ENCODE data around the gene RAD51B. TPM values are rescaled to one million over a fixed set of nuclear protein-coding genes. Genes with fewer than 3 reads are reported as not detected.

The RAD51B gene
- total RNA-seq, 6 donors from 2014 or later, result 10.6 to 63.9 (median 18.4) TPM

DNA sequence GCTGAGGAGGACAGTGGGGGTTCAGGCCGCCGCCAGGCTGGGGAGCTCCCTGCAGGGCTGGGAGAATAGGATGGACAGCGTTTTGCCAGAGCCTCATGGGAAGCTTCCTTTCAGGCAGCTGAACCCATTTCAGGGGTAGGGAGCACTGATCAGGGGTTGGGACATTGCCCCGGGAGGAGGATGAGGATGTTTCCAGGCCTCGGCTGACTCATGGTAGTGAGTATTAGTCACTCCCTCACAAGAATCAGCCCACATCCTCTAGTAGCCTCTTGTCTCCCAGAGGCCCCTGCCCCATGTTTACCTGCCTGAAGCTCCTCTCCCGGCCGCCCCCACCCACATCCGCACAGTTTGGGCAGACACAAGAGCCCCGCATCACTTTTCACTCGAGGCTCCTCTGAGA is 883.5 kb downstream of the RAD51B start:
- Histone ChIP-seq H3K27ac (no peak overlapping the region), H3K4me1 (peaks cover 0 to 10% (median 5%) of the 10 kb centered on the region in 4 donors), H3K9me3 (no peaks in the 10 kb centered on the region), H3K36me3 (no peaks in the 10 kb centered on the region), H3K27me3 (no peaks in the 10 kb centered on the region), H3K4me3 (no peak overlapping the region)
- ATAC-seq (ENCODE audit: low FRiP score in 2 of 2) (peak in 1 of 2 donors; percentile 82), DNase-seq (peak in 1 of 2 donors; percentile 75)
- TF ChIP-seq POLR2AphosphoS5 (IDR thresholded peaks at IDR 0.05), result no peak
- TF ChIP-seq POLR2A (IDR thresholded peaks at IDR 0.05), result no peak
- 65 to 88% methylated on average over 5 to 9 of the region's 10 CpGs for WGBS, 2 donors

DNA sequence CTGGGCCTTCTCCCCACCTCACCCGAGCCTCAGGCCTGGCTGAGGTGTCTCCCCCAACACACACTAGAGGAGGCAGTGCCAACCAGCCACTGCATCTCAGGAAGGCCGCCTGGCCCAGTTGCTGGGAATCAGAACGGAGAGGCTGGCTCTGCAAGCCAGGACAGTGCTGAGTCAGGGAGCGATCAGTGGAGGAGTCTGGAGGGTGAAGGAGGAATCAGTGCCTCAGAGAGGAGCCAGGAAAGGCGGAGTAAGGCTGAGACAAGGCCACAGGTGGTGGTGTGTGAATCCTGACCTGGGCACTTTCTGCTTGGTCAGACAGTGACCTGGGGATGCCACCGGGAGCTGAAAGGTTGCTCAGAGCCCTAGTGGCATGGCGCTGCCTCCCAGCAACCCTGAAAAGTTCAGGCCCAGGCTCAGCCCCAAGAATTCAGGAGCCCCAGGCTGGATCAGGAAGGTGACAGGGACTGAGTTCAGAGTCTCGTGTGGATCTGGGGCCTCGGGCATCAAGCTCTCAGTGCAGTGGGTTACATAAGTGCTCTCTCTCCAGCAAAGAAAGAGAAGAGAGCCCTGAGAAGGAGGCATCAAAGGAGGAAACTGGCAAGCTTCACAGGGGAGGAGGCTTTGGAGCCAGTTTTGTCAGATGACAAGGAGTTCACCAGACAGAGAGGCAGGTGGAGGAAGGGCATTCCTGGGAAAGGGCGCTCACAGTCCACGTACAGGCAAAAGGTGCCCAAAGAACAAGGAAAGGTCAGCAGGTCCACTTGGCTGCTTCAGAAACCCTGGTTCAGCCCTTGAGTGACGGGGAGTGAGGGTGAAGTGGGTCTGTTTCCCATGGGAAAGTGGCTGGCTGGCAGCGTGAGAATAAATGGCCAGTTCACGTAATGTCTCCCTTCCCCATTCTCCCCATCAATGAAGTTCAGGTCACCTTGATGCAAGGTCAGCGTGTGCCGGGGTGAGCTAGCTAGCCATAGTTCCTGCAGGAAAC is 885.4 kb downstream of the RAD51B start:
- TF ChIP-seq POLR2AphosphoS5 (IDR thresholded peaks at IDR 0.05), result no peak
- TF ChIP-seq EP300 (IDR thresholded peaks at IDR 0.05), result no peak
- TF ChIP-seq, protein P1, sequence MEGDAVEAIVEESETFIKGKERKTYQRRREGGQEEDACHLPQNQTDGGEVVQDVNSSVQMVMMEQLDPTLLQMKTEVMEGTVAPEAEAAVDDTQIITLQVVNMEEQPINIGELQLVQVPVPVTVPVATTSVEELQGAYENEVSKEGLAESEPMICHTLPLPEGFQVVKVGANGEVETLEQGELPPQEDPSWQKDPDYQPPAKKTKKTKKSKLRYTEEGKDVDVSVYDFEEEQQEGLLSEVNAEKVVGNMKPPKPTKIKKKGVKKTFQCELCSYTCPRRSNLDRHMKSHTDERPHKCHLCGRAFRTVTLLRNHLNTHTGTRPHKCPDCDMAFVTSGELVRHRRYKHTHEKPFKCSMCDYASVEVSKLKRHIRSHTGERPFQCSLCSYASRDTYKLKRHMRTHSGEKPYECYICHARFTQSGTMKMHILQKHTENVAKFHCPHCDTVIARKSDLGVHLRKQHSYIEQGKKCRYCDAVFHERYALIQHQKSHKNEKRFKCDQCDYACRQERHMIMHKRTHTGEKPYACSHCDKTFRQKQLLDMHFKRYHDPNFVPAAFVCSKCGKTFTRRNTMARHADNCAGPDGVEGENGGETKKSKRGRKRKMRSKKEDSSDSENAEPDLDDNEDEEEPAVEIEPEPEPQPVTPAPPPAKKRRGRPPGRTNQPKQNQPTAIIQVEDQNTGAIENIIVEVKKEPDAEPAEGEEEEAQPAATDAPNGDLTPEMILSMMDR (IDR thresholded peaks at IDR 0.05), result no peak
- TF ChIP-seq POLR2A (IDR thresholded peaks at IDR 0.05), result no peak
- Histone ChIP-seq H3K27me3 (no peaks in the 10 kb centered on the region), H3K27ac (peak overlapping the region in 1 of 4 donors; percentile 12), H3K36me3 (no peaks in the 10 kb centered on the region), H3K4me3 (no peak overlapping the region), H3K9me3 (no peaks in the 10 kb centered on the region), H3K4me1 (peaks cover 0 to 10% (median 5%) of the 10 kb centered on the region in 4 donors)
- 87 to 88% methylated on average over 15 to 16 of the region's 16 CpGs for WGBS, 2 donors
- no peak for DNase-seq
- ATAC-seq (ENCODE audit: low FRiP score in 2 of 2), result no peak

DNA sequence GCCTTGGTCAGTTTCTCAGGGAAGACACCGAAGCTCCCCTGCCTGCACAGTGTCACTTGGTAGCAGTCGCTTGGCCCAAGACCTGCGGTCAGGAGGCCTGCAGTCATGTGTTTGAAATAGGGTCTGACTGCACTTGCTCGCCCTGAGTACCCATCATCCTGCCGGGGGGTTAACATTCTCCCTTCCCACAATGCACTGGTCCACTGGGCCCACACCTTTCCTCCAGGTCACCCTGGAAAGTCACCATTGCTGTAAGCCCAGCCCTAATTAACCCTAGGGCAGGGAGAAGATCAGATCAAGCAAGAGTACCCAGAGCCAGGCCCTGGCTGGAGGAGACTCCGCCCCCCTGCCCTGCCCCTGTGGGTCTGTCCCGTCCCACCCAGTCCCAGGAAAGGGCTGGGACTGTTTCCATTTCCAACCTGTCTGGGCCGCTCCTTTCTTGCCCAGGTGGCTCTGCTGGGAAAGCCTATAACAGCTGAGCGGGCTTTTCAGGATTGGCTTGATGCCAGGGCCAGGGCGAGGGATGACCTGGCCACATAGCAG is 886.2 kb downstream of the RAD51B start:
- WGBS, 2 donors, result 84 to 94% methylated on average over 6 to 10 of the region's 10 CpGs

DNA sequence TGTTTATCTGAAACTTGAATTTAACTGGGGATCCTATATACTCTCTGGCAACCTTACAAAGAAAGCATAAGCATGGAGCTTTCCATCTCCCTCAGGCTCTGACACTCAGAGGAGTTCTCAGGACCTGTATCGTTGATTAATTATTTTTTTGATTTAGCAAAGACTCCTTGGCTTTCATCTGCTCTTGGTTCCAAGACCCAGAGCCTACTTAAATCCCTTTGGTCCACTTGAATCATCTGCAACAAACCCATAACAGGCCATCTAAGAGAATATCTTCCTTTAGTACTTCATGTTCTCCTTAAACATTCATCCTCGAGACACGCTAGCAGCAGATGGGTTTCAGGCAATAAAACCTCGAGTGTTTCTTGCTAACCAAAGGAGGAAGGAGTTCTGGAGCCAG is 887.9 kb downstream of the RAD51B start:
- Histone ChIP-seq H3K9me3 (no peaks in the 10 kb centered on the region), H3K27me3 (no peaks in the 10 kb centered on the region), H3K27ac (no peak overlapping the region), H3K4me3 (no peak overlapping the region), H3K36me3 (no peaks in the 10 kb centered on the region), H3K4me1 (peaks cover 0 to 20% (median 5%) of the 10 kb centered on the region in 4 donors)
- ATAC-seq (ENCODE audit: low FRiP score in 2 of 2) (no peak), DNase-seq (no peak)
- 81 to 91% methylated on average over 4 of the region's 4 CpGs for WGBS, 2 donors
- TF ChIP-seq POLR2AphosphoS5 (IDR thresholded peaks at IDR 0.05) (no peak), EP300 (IDR thresholded peaks at IDR 0.05) (no peak)

More for the DNA sequence above, 886.2 kb downstream of the RAD51B start:
- Histone ChIP-seq H3K27ac (no peak overlapping the region), H3K4me3 (no peak overlapping the region), H3K36me3 (no peaks in the 10 kb centered on the region), H3K4me1 (peaks cover 0 to 11% (median 5%) of the 10 kb centered on the region in 4 donors), H3K9me3 (no peaks in the 10 kb centered on the region), H3K27me3 (no peaks in the 10 kb centered on the region)
- ATAC-seq (ENCODE audit: low FRiP score in 2 of 2), result no peak
- no peak for TF ChIP-seq EP300 (IDR thresholded peaks at IDR 0.05)
- no peak for TF ChIP-seq POLR2AphosphoS5 (IDR thresholded peaks at IDR 0.05)
- TF ChIP-seq, protein P1 (IDR thresholded peaks at IDR 0.05), result no peak
- TF ChIP-seq POLR2A (IDR thresholded peaks at IDR 0.05), result no peak
- peak in 1 of 2 donors; percentile 60 for DNase-seq

DNA sequence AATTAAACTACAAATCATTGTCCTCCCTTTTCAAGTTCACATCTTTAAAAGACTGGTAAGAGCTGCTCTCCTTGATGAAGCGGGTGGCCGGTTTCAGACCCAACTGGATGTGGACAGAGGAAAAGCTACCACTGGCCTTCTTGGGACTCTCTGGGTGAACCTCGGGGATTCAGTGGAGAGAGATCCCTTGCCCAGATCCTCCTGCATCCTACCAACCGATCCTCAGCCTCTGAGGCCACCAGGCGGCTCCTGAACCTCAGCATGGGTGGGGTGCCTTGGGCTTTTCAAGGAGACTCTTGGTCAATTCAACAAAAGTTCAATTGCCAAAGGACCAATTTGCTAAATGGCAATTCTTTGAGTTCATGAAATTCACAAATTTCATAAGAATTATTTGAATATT is 888.8 kb downstream of the RAD51B start:
- TF ChIP-seq EP300 (IDR thresholded peaks at IDR 0.05), result no peak
- TF ChIP-seq POLR2AphosphoS5 (IDR thresholded peaks at IDR 0.05), result no peak
- TF ChIP-seq POLR2A (IDR thresholded peaks at IDR 0.05), result no peak
- TF ChIP-seq, protein P1 (IDR thresholded peaks at IDR 0.05), result no peak
- DNase-seq, result no peak
- no peak overlapping the region for H3K4me3 ChIP-seq
- no peak for ATAC-seq (ENCODE audit: low FRiP score in 2 of 2)
- no peaks in the 10 kb centered on the region for H3K36me3 ChIP-seq
- no peaks in the 10 kb centered on the region for H3K9me3 ChIP-seq
- WGBS, 2 donors, result 78 to 80% methylated on average over 5 of the region's 5 CpGs
- H3K27ac ChIP-seq, result no peak overlapping the region
- H3K27me3 ChIP-seq, result no peaks in the 10 kb centered on the region
- peaks cover 0 to 20% (median 5%) of the 10 kb centered on the region in 4 donors for H3K4me1 ChIP-seq

Measured in upper lobe of left lung (tissue), 6 donors.